Peyer's patch (tissue), 4 donors: ENCODE data around the gene CACNA1G.

Experiments
- CTCF ChIP-seq, 6 experiments: fragments of 450-650 bp in 4 of 6; fragments of 200-600 bp in 2 of 6; sonication (generic) in 1 of 6; IDR thresholded peaks; one replicate each; pipeline ENCODE4 v1.5.1; 2017 to 2019; ENCODE audit warnings: antibody characterized with exemption in 6 of 6, mild to moderate bottlenecking in 3 of 6, moderate library complexity in 1 of 6
- POLR2A ChIP-seq, 2 donors: fragments of 450-650 bp; IDR thresholded peaks; one replicate each; pipeline ENCODE4 v1.5.1; 2017; ENCODE audit warnings: antibody characterized with exemption in 2 of 2, mild to moderate bottlenecking in 2 of 2, moderate library complexity in 2 of 2

- TF ChIP-seq CTCF (IDR thresholded peaks at IDR 0.05) (no peak), POLR2A (IDR thresholded peaks at IDR 0.05) (no peak)
These were observed 105.3 kb downstream of the CACNA1G start for GRCh38 chr17:50665838-50666237.
